ENCODE data around the gene WWOX. TPM values are rescaled to one million over a fixed set of nuclear protein-coding genes. Genes with fewer than 3 reads are reported as not detected.

WWOX gene
- total and polyA plus RNA-seq, 2 of the 8 experiments (the other 6 are each of a cell fraction or from before 2014, with no cell fraction given) = 5.4 to 16.7 TPM

DNA sequence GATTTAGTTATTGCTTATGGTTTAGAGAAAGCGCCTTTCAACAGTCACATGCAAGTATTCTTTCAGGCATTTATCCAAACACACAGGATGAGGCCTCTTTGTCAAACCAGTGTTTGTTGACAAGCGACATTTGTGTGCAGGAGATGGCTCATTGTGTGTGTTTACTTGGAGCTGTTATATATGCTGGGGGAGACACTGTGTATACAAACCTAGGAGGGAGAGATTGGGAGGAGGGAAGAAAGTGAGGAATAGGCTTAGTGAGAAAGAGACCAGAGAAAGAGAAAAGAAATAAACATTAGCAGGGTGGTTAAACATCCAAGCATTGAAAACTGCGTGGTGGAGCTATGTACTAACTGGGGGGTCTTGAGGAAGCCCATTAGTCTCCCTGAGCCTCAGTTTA lies 1063.5 kb downstream of the WWOX start (continued):
- TF ChIP-seq, protein P1, sequence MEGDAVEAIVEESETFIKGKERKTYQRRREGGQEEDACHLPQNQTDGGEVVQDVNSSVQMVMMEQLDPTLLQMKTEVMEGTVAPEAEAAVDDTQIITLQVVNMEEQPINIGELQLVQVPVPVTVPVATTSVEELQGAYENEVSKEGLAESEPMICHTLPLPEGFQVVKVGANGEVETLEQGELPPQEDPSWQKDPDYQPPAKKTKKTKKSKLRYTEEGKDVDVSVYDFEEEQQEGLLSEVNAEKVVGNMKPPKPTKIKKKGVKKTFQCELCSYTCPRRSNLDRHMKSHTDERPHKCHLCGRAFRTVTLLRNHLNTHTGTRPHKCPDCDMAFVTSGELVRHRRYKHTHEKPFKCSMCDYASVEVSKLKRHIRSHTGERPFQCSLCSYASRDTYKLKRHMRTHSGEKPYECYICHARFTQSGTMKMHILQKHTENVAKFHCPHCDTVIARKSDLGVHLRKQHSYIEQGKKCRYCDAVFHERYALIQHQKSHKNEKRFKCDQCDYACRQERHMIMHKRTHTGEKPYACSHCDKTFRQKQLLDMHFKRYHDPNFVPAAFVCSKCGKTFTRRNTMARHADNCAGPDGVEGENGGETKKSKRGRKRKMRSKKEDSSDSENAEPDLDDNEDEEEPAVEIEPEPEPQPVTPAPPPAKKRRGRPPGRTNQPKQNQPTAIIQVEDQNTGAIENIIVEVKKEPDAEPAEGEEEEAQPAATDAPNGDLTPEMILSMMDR (IDR thresholded peaks at IDR 0.05; ENCODE audit: control extremely low read depth in 1 of 3, insufficient read depth in 1 of 3, low read depth in 1 of 3, low read length in 3 of 3) = no peak
- TF ChIP-seq TAF7 (optimal IDR thresholded peaks at IDR 0.05; ENCODE audit: borderline replicate concordance, low read depth, low read length) = no peak

Measured in H1 (cell line).